ENCODE data around the gene NFIX.

The NFIX gene

GRCh38 chr19:13068085-13068846, 73.0 kb downstream of the NFIX start:
- TF ChIP-seq, protein P1, sequence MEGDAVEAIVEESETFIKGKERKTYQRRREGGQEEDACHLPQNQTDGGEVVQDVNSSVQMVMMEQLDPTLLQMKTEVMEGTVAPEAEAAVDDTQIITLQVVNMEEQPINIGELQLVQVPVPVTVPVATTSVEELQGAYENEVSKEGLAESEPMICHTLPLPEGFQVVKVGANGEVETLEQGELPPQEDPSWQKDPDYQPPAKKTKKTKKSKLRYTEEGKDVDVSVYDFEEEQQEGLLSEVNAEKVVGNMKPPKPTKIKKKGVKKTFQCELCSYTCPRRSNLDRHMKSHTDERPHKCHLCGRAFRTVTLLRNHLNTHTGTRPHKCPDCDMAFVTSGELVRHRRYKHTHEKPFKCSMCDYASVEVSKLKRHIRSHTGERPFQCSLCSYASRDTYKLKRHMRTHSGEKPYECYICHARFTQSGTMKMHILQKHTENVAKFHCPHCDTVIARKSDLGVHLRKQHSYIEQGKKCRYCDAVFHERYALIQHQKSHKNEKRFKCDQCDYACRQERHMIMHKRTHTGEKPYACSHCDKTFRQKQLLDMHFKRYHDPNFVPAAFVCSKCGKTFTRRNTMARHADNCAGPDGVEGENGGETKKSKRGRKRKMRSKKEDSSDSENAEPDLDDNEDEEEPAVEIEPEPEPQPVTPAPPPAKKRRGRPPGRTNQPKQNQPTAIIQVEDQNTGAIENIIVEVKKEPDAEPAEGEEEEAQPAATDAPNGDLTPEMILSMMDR (conservative IDR thresholded peaks at IDR 0.05), result no peak
- H3K27ac ChIP-seq, result peak overlapping the region; percentile 13; the same call in 1 of the 2 replicates

GRCh38 chr19:13069415-13070359, 74.4 kb downstream of the NFIX start:
- TF ChIP-seq, protein P1 (conservative IDR thresholded peaks at IDR 0.05), result no peak
- peak overlapping the region; percentile 13 for H3K27ac ChIP-seq

GRCh38 chr19:13070425-13071140, 75.3 kb downstream of the NFIX start:
- peak overlapping the region; percentile 13; the same call in 1 of the 2 replicates for H3K27ac ChIP-seq
- TF ChIP-seq, protein P1 (conservative IDR thresholded peaks at IDR 0.05), result no peak

DNA sequence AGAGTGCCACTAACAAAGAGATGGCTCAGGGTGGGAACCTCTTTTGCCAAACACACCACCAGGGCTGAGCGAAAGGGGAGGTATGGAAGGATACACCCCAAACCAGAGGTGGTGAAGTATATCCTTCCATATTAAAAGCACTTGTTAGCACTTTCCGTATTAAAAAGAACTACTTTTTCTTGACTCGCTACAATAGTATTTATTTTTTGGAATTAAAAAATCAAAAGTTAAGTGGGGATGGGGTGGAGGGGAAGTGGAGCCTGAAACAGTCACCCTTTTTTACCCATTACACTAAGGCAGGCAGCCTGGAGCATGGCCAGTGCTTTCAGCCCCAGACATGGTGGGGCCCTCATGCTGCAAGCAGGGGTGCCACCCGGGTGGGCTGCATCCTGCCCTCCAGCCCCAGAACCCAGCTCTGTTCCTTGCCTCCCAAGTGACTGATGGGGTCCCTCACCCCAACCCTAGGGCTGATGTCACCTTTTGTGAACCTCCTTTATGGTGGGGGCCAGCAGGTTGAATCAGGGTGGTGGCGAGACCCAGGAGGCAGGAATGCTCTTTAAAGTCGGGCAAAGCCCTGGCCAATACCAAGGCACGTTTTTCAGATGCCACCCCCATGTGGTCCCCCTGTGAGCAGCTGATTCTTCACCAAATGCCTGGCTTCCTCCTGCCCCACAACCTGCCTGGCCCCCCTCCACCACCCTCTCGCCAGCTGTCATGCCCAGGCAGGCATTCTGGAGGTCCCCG, 76.3 kb downstream of the NFIX start:
- H3K27ac ChIP-seq, result 0 out of 2 replicates have a peak overlapping the region, but pooled peaks have one; percentile 9

GRCh38 chr19:13072188-13072908, 77.1 kb downstream of the NFIX start:
- TF ChIP-seq, protein P1 (conservative IDR thresholded peaks at IDR 0.05), result no peak
- H3K27ac ChIP-seq, result 0 out of 2 replicates have a peak overlapping the region, but pooled peaks have one; percentile 9

More for the DNA sequence above, 76.3 kb downstream of the NFIX start:
- TF ChIP-seq, protein P1 (conservative IDR thresholded peaks at IDR 0.05), result no peak

DNA sequence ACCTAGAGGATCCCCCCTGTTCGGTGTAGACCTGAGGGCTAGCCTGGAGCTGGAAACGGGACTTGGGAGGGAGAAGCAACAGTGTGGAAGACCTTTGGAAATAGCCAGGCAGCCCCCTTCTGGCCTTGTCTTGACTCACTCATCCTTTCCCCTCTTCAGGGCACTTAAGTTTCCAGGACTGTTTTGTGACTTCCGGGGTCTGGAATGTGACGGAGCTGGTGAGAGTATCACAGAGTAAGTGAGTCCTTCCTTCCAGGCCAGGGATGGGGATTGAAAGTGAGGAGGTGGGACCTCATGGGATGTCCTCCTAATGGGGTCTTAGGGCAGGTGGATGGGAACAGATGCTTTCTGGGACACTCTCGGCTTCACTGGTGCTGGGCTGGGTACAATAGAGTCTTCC, 78.0 kb downstream of the NFIX start:
- 0 out of 2 replicates have a peak overlapping the region, but pooled peaks have one; percentile 9 for H3K27ac ChIP-seq
- TF ChIP-seq, protein P1 (conservative IDR thresholded peaks at IDR 0.05), result no peak
